ENCODE results near the gene PRIM2.
"Not testable (repeated sequence)": the region's sequence is repeated elsewhere in the genome, so short reads cannot be mapped to it uniquely, and the experiment has no call there.

DNA sequence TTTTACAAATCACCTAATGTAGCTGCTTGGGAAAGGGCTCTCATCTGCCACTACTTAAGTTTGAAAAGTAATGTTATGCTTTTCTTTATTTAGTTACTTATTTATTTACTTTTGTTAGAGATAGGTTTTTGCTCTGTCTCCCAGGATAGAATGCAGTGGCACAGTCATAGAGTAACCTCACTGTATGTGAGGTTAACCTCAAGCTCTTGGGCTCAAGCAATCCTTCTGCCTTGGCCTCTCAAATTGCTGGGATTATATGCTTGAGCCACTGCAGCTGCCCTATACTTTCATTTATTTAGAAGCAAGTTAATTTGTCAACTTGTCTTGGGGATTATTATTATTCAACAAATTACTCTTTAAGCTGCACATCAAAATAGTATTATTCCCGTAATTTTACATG, 255.4 kb downstream of the PRIM2 start:
- TF ChIP-seq POLR2A (IDR thresholded peaks at IDR 0.05; ENCODE audit: borderline replicate concordance, extremely low read depth, insufficient read depth, insufficient read length); RAD21 (IDR thresholded peaks at IDR 0.05; ENCODE audit: low read depth); YY1 (IDR thresholded peaks at IDR 0.05; ENCODE audit: extremely low read depth, insufficient replicate concordance, low read depth, low read length); EZH2phosphoT487 (IDR thresholded peaks at IDR 0.05; ENCODE audit: borderline replicate concordance): not testable (repeated sequence)
- TF ChIP-seq, protein P1, sequence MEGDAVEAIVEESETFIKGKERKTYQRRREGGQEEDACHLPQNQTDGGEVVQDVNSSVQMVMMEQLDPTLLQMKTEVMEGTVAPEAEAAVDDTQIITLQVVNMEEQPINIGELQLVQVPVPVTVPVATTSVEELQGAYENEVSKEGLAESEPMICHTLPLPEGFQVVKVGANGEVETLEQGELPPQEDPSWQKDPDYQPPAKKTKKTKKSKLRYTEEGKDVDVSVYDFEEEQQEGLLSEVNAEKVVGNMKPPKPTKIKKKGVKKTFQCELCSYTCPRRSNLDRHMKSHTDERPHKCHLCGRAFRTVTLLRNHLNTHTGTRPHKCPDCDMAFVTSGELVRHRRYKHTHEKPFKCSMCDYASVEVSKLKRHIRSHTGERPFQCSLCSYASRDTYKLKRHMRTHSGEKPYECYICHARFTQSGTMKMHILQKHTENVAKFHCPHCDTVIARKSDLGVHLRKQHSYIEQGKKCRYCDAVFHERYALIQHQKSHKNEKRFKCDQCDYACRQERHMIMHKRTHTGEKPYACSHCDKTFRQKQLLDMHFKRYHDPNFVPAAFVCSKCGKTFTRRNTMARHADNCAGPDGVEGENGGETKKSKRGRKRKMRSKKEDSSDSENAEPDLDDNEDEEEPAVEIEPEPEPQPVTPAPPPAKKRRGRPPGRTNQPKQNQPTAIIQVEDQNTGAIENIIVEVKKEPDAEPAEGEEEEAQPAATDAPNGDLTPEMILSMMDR (IDR thresholded peaks at IDR 0.05 in 2 of 3, conservative IDR thresholded peaks at IDR 0.05 in 1 of 3; ENCODE audit: borderline replicate concordance in 1 of 3, insufficient read depth in 1 of 3, low read depth in 2 of 3, low read length in 2 of 3) = not testable (repeated sequence)

All from HCT116 (cell line).